H1 (cell line): Measurements from ENCODE around the gene DMBT1. TPM values are rescaled to one million over a fixed set of nuclear protein-coding genes. Genes with fewer than 3 reads are reported as not detected.

Experiments used
- CTCF ChIA-PET: fragments of 300-600 bp; sonication (Branson Sonifier 250); formaldehyde crosslinking; loops from one replicate; lab custom pipeline; 2021; ENCODE audit not compliant: partially characterized antibody; lab: Charles Lee
- POLR2A ChIA-PET: fragments of 300-600 bp; sonication (Branson Sonifier 250); formaldehyde crosslinking; loops from one replicate; lab custom pipeline; 2021; ENCODE audit warnings: inconsistent platforms; ENCODE audit not compliant: partially characterized antibody; lab: Charles Lee
- DNase-seq, 2 experiments: peaks; one replicate each; pipeline versions ENCODE4 v3.0.0 to v3.0.0-alpha.2; 2010 to 2022; ENCODE audit warnings: low spot score in 2 of 2, low read depth in 1 of 2, mixed read lengths in 1 of 2
- FAIRE-seq: peaks from 2 replicates; lab custom pipeline; 2011; peaks lifted over from hg19 to GRCh38; lab: Jason Lieb, UNC
- H2AFZ ChIP-seq: 2 replicates; pipeline ENCODE4 v1.8.1; 2012; ENCODE audit warnings: low read length, inconsistent platforms
- H2AK5ac ChIP-seq: 2 replicates; pipeline ENCODE4 v1.6.1; 2013; ENCODE audit warnings: low read depth, low read length
- H2BK120ac ChIP-seq: replicated peaks from 2 replicates; pipeline ENCODE3; 2013; ENCODE audit warnings: low read depth, low read length, inconsistent platforms
- H2BK12ac ChIP-seq: 2 replicates; pipeline ENCODE4 v1.6.1; 2013; ENCODE audit warnings: low read depth, low read length
- H2BK15ac ChIP-seq: 2 replicates; pipeline ENCODE4 v1.6.1; 2013; ENCODE audit warnings: low read length
- H2BK20ac ChIP-seq: 2 replicates; pipeline ENCODE4 v1.6.1; 2013; ENCODE audit warnings: low read length
- H2BK5ac ChIP-seq: 2 replicates; pipeline ENCODE4 v1.6.1; 2013; ENCODE audit warnings: low read depth, low read length
- H3K14ac ChIP-seq: 2 replicates; pipeline ENCODE4 v1.6.1; 2013; ENCODE audit warnings: inconsistent platforms; ENCODE audit not compliant: insufficient read length
- H3K18ac ChIP-seq: 2 replicates; pipeline ENCODE4 v1.6.1; 2013; ENCODE audit warnings: low read length; ENCODE audit errors: extremely low read depth
- H3K23ac ChIP-seq: 2 replicates; pipeline ENCODE4 v1.6.1; 2013; ENCODE audit warnings: inconsistent platforms; ENCODE audit not compliant: insufficient read length
- H3K23me2 ChIP-seq: 2 replicates; pipeline ENCODE4 v1.6.1; 2013; ENCODE audit warnings: low read depth, low read length
- H3K27ac ChIP-seq: 2 replicates; pipeline ENCODE4 v1.6.1; 2011; ENCODE audit warnings: low read depth, low read length, inconsistent platforms
- H3K27me3 ChIP-seq, 4 experiments: replicated peaks in 1 of 4; 1 replicate in 1 of 4; 2 replicates in 3 of 4; pipeline versions ENCODE4 v1.6.1 to v1.8.1; 2011 to 2013; ENCODE audit warnings: low read length in 3 of 4, mild to moderate bottlenecking in 3 of 4, inconsistent platforms in 2 of 4, mixed read lengths in 2 of 4, moderate library complexity in 1 of 4; ENCODE audit not compliant: control insufficient read depth in 3 of 4, insufficient read depth in 3 of 4; ENCODE audit errors: extremely low read depth in 1 of 4
- H3K36me3 ChIP-seq, 4 experiments: 2 replicates each; pipeline versions ENCODE4 v1.6.1 to v1.8.1; 2011 to 2013; ENCODE audit warnings: mild to moderate bottlenecking in 4 of 4, low read length in 3 of 4, moderate library complexity in 2 of 4, control low read depth in 1 of 4, inconsistent platforms in 1 of 4; ENCODE audit not compliant: insufficient read depth in 4 of 4, control insufficient read depth in 2 of 4
- H3K4ac ChIP-seq: replicated peaks from 2 replicates; pipeline ENCODE3; 2013; ENCODE audit warnings: low read length, low read depth, mixed read lengths, inconsistent platforms; ENCODE audit not compliant: insufficient read length
- H3K4me1 ChIP-seq, 4 experiments: replicated peaks in 1 of 4; 1 replicate in 1 of 4; 2 replicates in 3 of 4; pipeline versions ENCODE4 v1.6.1 to v1.8.1; 2011 to 2013; ENCODE audit warnings: low read length in 3 of 4, inconsistent platforms in 2 of 4, mixed read lengths in 1 of 4; ENCODE audit not compliant: insufficient read depth in 4 of 4, control insufficient read depth in 3 of 4
- H3K4me2 ChIP-seq, 2 experiments: 2 replicates each; pipeline versions ENCODE4 v1.6.1 to v1.8.1; 2011 to 2013; ENCODE audit warnings: low read depth in 2 of 2, low read length in 2 of 2, control low read depth in 1 of 2, inconsistent platforms in 1 of 2, mild to moderate bottlenecking in 1 of 2; ENCODE audit not compliant: insufficient read depth in 1 of 2
- H3K4me3 ChIP-seq, 4 experiments: fragments of 200-600, 300-600 bp in 1 of 4; sonication (generic), shearing (Covaris generic), sonication (Bioruptor Twin) in 1 of 4; 2 replicates each; pipeline versions ENCODE4 v1.5.1 to v1.8.1; 2011 to 2016; ENCODE audit warnings: low read length in 4 of 4, low read depth in 3 of 4, control low read depth in 2 of 4, inconsistent platforms in 2 of 4, mild to moderate bottlenecking in 2 of 4, mixed read lengths in 1 of 4, moderate library complexity in 1 of 4; ENCODE audit not compliant: insufficient read depth in 2 of 4; ENCODE audit errors: extremely low read depth in 1 of 4
- H3K56ac ChIP-seq: replicated peaks from 2 replicates; pipeline ENCODE3; 2013; ENCODE audit warnings: low read depth, mild to moderate bottlenecking, mixed read lengths, low read length, inconsistent platforms; ENCODE audit not compliant: insufficient read length
- H3K79me1 ChIP-seq: 2 replicates; pipeline ENCODE4 v1.6.1; 2013; ENCODE audit warnings: low read depth, low read length, control low read depth
- H3K79me2 ChIP-seq, 2 experiments: 2 replicates each; pipeline versions ENCODE4 v1.6.1 to v1.8.1; 2012 to 2013; ENCODE audit warnings: low read length in 2 of 2, mild to moderate bottlenecking in 2 of 2, inconsistent platforms in 1 of 2; ENCODE audit not compliant: insufficient read depth in 2 of 2, control insufficient read depth in 1 of 2
- H3K9ac ChIP-seq, 4 experiments: replicated peaks in 1 of 4; 1 replicate in 1 of 4; 2 replicates in 3 of 4; pipeline versions ENCODE4 v1.6.1 to v1.8.1; 2011 to 2013; ENCODE audit warnings: low read depth in 3 of 4, low read length in 3 of 4, control low read depth in 2 of 4, mild to moderate bottlenecking in 2 of 4, moderate library complexity in 2 of 4, inconsistent platforms in 1 of 4; ENCODE audit errors: extremely low read depth in 1 of 4
- H3K9me3 ChIP-seq, 2 experiments: 2 replicates each; pipeline versions ENCODE4 v1.6.1 to v1.8.1; 2012 to 2013; ENCODE audit warnings: mild to moderate bottlenecking in 2 of 2, moderate library complexity in 2 of 2, control low read depth in 1 of 2, inconsistent platforms in 1 of 2, low read depth in 1 of 2, low read length in 1 of 2, mixed read lengths in 1 of 2; ENCODE audit not compliant: insufficient read depth in 2 of 2
- H4K20me1 ChIP-seq, 2 experiments: replicated peaks in 1 of 2; 2 replicates each; pipeline versions ENCODE3 to v1.8.1; 2011 to 2013; ENCODE audit warnings: inconsistent platforms in 2 of 2, low read length in 2 of 2, mild to moderate bottlenecking in 1 of 2; ENCODE audit not compliant: insufficient read depth in 2 of 2, control insufficient read depth in 1 of 2
- H4K5ac ChIP-seq: 2 replicates; pipeline ENCODE4 v1.6.1; 2013; ENCODE audit warnings: low read length, low read depth, mixed read lengths, inconsistent platforms; ENCODE audit not compliant: insufficient read length
- H4K8ac ChIP-seq: 2 replicates; pipeline ENCODE4 v1.8.0; 2013; ENCODE audit warnings: mild to moderate bottlenecking, moderate library complexity, low read length, inconsistent platforms; ENCODE audit not compliant: insufficient read depth; ENCODE audit errors: extremely low read depth
- H4K91ac ChIP-seq: replicated peaks from 2 replicates; pipeline ENCODE3; 2013; ENCODE audit warnings: low read length, mixed read lengths, inconsistent platforms; ENCODE audit not compliant: insufficient read length
- JUND ChIP-seq: IDR thresholded peaks from 2 replicates; pipeline ENCODE4 v1.6.1; 2011; ENCODE audit warnings: mild to moderate bottlenecking, improper control_type of control experiment, low read length
- KDM1A ChIP-seq: fragments of 200-600, 300-600 bp; sonication (generic); IDR thresholded peaks from 2 replicates; pipeline ENCODE4 v1.7.1; 2016; ENCODE audit warnings: mild to moderate bottlenecking, low read length, borderline replicate concordance
- MAFK ChIP-seq: IDR thresholded peaks from 2 replicates; pipeline ENCODE4 v1.6.1; 2012; ENCODE audit warnings: low read depth, mild to moderate bottlenecking, improper control_type of control experiment, low read length
- POLR2A ChIP-seq, 2 experiments: IDR thresholded peaks; 1 replicate in 1 of 2; 2 replicates in 1 of 2; pipeline ENCODE4 v1.6.1; 2011; ENCODE audit warnings: low read depth in 2 of 2, low read length in 2 of 2, mild to moderate bottlenecking in 2 of 2; ENCODE audit errors: control extremely low read depth in 1 of 2
- SIRT6 ChIP-seq: IDR thresholded peaks from one replicate; pipeline ENCODE4 v1.7.1; 2012; ENCODE audit warnings: low read length, inconsistent platforms
- TBP ChIP-seq: IDR thresholded peaks from 2 replicates; pipeline ENCODE4 v1.6.1; 2011; ENCODE audit warnings: low read depth, low read length, improper control_type of control experiment
- YY1 ChIP-seq: IDR thresholded peaks from 2 replicates; pipeline ENCODE4 v1.6.1; 2011; ENCODE audit warnings: low read depth, mild to moderate bottlenecking, low read length
- WGBS, 2 experiments: shearing (Covaris generic) in 1 of 2; methylation state at CpG; one replicate each; pipeline versions ENCODE4 v1.1.6 to v1.1.7; 2013 to 2015; ENCODE audit warnings: low lambda C conversion rate in 2 of 2, mixed read lengths in 2 of 2, inconsistent platforms in 1 of 2, low coverage in 1 of 2, missing lambda C conversion rate in 1 of 2; ENCODE audit not compliant: insufficient replicate concordance in 2 of 2, insufficient coverage in 1 of 2, insufficient read length in 1 of 2; ENCODE audit errors: extremely low coverage in 1 of 2, missing lambda C conversion rate in 1 of 2; 5-methylcytosine and 5-hydroxymethylcytosine counted together
- polyA plus RNA-seq, 7 experiments: library from polyadenylated mRNA; depleted of rRNA in 3 of 7; stranded (reverse) in 5 of 7; unstranded in 2 of 7; fragments of >200 nt in 5 of 7; fragments of 200-250 nt in 2 of 7; gene quantifications; 1 replicate in 5 of 7; 2 replicates in 1 of 7; 4 replicates in 1 of 7; pipeline versions ENCODE4 v1.2.1 to v1.2.3, GENCODE V29; 2011 to 2013; ENCODE audit warnings: missing spikeins in 2 of 7, mixed read lengths in 2 of 7
- total RNA-seq: library from RNA; stranded (reverse); fragmentation: NEBNext Ultra II Directional; extraction: Animal tissue kit (Norgen Biotek cat#: 25700); gene quantifications from 2 replicates; pipeline ENCODE4 v1.2.1, GENCODE V29; 2021
- TF ChIP-seq, protein P1 (sequence below): IDR thresholded peaks from 2 replicates; pipeline ENCODE4 v1.6.1; 2011; ENCODE audit warnings: low read depth, mild to moderate bottlenecking, low read length; ENCODE audit not compliant: insufficient read depth
- TF ChIP-seq, protein P2 (sequence below): IDR thresholded peaks from 2 replicates; pipeline ENCODE4 v1.6.1; 2012; ENCODE audit warnings: inconsistent platforms

Gene DMBT1
- total and polyA plus RNA-seq, 2 of the 8 experiments (the other 6 are each of a cell fraction or from before 2014, with no cell fraction given) = 0.03 TPM; not detected in 1

DNA sequence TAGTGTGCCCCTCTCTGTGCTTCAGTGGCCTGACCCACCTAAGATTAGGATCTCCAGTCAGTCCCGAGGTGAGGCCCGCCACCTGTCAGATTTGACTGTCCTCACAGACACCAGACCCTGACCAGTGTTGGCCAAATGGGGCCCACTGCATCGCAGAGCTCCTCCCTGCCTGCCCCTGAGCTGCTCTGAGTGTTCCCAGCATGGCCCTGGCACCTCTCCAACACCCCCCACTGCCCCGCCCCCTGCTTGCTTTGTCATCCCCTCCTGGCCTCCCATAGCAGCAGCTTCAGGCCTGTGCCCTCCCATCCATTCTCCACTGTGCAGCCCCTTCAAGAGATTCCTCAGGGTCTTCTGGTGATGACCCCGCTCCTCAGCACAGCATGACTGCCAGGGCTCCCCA is 71.5 kb downstream of the DMBT1 start:
- no peak overlapping the region; the same call in 1 of the 2 replicates for H3K18ac ChIP-seq
- DNase-seq (no peak), FAIRE-seq (no peak)
- no peak overlapping the region for H4K8ac ChIP-seq
- no peak overlapping the region for H3K56ac ChIP-seq
- no peak overlapping the region for H4K91ac ChIP-seq
- no peak overlapping the region for H3K23ac ChIP-seq
- ChIA-PET POLR2A (no interaction called here), CTCF (no interaction called here)
- no peaks in the 10 kb centered on the region for H4K20me1 ChIP-seq
- H2AFZ ChIP-seq = no peak overlapping the region
- no peak overlapping the region for H2BK20ac ChIP-seq
- no peaks in the 10 kb centered on the region for H3K36me3 ChIP-seq
- no peak overlapping the region for H3K4me3 ChIP-seq
- 87% methylated on average over 5 of the region's 5 CpGs; no CpG with 5 or more reads in 1 of the 2 experiments for WGBS, 2 experiments
- H3K4ac ChIP-seq = no peak overlapping the region
- TF ChIP-seq, protein P1, sequence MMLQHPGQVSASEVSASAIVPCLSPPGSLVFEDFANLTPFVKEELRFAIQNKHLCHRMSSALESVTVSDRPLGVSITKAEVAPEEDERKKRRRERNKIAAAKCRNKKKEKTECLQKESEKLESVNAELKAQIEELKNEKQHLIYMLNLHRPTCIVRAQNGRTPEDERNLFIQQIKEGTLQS = no peak
- TF ChIP-seq MAFK (no peak), KDM1A (no peak), SIRT6 (no peak), YY1 (no peak), TBP (no peak), JUND (no peak), POLR2A (IDR thresholded peaks at IDR 0.05; ENCODE audit: control extremely low read depth in 1 of 2, low read depth in 2 of 2, low read length in 2 of 2) (no peak)
- TF ChIP-seq, protein P2, sequence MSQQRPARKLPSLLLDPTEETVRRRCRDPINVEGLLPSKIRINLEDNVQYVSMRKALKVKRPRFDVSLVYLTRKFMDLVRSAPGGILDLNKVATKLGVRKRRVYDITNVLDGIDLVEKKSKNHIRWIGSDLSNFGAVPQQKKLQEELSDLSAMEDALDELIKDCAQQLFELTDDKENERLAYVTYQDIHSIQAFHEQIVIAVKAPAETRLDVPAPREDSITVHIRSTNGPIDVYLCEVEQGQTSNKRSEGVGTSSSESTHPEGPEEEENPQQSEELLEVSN = no peak
- H3K79me2 ChIP-seq = no peaks in the 10 kb centered on the region
- H3K27ac ChIP-seq = no peak overlapping the region
- H2BK12ac ChIP-seq = no peak overlapping the region
- H3K79me1 ChIP-seq = no peaks in the 10 kb centered on the region
- H3K4me1 ChIP-seq = peaks cover 0 to 3% (median 0%) of the 10 kb centered on the region in 4 experiments; a peak in 2 of 7 replicates
- no peak overlapping the region for H3K14ac ChIP-seq
- no peak overlapping the region for H2BK15ac ChIP-seq
- no peaks in the 10 kb centered on the region; a peak in 1 of 7 replicates for H3K27me3 ChIP-seq
- H3K9ac ChIP-seq = no peak overlapping the region
- no peak overlapping the region for H3K4me2 ChIP-seq
- no peak overlapping the region for H2BK120ac ChIP-seq
- H3K23me2 ChIP-seq = no peaks in the 10 kb centered on the region
- no peak overlapping the region for H2BK5ac ChIP-seq
- no peak overlapping the region for H2AK5ac ChIP-seq
- H3K9me3 ChIP-seq = no peaks in the 10 kb centered on the region
- H4K5ac ChIP-seq = no peak overlapping the region
